ENCODE measurements around the gene PRODH. TPM values are rescaled to one million over a fixed set of nuclear protein-coding genes. Genes with fewer than 3 reads are reported as not detected.
"Not testable (repeated sequence)": the region's sequence is repeated elsewhere in the genome, so short reads cannot be mapped to it uniquely, and the experiment has no call there.

PRODH gene
- total and polyA plus RNA-seq, 2 donors from 2014 or later: 6.7 to 8.2 TPM

DNA sequence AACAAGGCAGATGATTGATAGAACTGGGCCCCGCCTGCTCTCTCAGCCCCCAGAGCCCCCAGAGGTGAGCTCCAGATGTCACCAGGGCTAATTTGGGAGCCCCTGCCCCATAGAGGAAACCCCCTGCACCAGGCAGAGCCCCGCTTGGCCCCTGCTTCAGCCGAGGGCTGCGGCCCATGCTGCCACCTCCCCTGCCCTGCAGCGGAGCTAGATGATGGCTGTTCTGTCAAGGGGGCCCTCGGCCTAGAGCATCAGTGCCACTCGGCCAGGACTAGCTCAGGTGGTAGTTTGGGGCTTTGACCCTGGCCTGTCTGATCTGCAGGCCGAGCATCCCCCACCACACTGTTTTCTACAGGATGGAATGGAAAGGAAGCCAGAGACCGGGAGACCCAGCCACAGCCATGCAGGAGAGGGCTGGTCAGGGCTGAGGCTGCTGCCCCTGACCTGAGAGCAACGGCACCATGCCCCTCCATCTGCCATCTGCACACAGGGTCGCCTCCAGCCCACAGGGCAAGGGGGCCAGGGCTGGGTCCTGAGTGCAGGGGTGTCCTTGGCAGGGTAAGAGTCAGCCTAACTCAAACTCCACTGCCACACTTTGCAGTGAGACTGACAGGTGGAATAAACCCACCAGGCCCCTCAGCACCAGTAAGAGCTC is 24.2 kb upstream of the PRODH start:
- not testable (repeated sequence) for H3K4me3 ChIP-seq (ENCODE audit: low read length in 3 of 3)

DNA sequence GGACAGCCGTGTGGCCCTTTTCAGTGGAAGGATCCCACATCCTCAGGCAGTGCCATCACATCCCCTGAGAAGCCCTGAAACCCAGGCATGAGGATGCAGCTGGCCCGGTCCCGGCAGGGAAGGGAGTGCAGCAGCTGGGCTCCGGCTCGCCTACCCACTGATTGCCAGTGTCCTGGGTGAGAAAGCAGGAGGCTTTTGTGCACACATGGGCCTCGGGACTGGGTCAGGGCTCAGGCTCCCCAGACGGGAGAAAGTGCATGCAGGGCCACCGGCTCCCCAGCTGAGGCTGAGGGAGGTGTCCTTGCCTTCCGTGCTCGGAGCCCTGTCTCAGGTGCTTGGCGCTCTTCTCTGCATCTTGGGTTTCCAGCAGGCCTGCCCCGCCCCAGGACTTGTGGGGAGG is 23.6 kb upstream of the PRODH start:
- H3K4me3 ChIP-seq (ENCODE audit: low read length in 3 of 3); H3K4me1 ChIP-seq (ENCODE audit: control insufficient read depth in 2 of 3, insufficient read depth in 2 of 3, low read depth in 1 of 3, low read length in 3 of 3); H3K27me3 ChIP-seq (ENCODE audit: control insufficient read depth, insufficient read depth, low read length); H3K36me3 ChIP-seq (ENCODE audit: control insufficient read depth in 2 of 3, insufficient read depth in 3 of 3, low read length in 3 of 3); intact Hi-C loops (cut with DNase I); H3K27ac ChIP-seq (ENCODE audit: low read depth in 2 of 2, low read length in 2 of 2); H3K9ac ChIP-seq (ENCODE audit: low read length in 3 of 3); H3K9me3 ChIP-seq (ENCODE audit: control insufficient read depth in 2 of 3, insufficient read depth in 1 of 3, low read length in 3 of 3); FAIRE-seq: not testable (repeated sequence)
- DNase-seq: peak in 1 of 5 donors; percentile 47

More for the DNA sequence above, 24.2 kb upstream of the PRODH start:
- H3K36me3 ChIP-seq (ENCODE audit: control insufficient read depth in 2 of 3, insufficient read depth in 3 of 3, low read length in 3 of 3); H3K27me3 ChIP-seq (ENCODE audit: control insufficient read depth, insufficient read depth, low read length); FAIRE-seq; H3K27ac ChIP-seq (ENCODE audit: low read depth in 2 of 2, low read length in 2 of 2); H3K4me1 ChIP-seq (ENCODE audit: control insufficient read depth in 2 of 3, insufficient read depth in 2 of 3, low read depth in 1 of 3, low read length in 3 of 3); H3K9me3 ChIP-seq (ENCODE audit: control insufficient read depth in 2 of 3, insufficient read depth in 1 of 3, low read length in 3 of 3); H3K9ac ChIP-seq (ENCODE audit: low read length in 3 of 3); intact Hi-C loops (cut with DNase I): not testable (repeated sequence)
- DNase-seq: peak in 1 of 5 donors; percentile 53

DNA sequence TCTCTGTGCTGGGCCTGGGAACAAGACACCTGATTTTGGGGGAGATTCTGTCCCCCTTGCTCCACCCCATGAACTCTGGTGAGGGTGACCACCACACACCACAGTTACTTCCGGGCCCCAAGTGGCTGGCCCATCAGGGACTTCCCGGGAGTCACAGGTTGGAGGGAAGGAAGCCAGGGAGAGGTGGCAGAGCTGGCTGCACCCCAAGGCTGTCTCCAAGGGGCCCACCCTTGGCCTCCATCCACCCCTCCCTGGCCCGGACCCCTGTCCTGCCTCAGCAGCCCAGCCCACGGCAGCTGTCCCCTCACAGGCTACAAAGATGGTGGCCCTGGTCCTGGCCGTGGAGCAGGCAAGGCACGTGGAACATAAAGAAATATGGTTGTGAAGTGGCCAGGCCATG is 23.2 kb upstream of the PRODH start:
- H3K36me3 ChIP-seq (ENCODE audit: control insufficient read depth in 2 of 3, insufficient read depth in 3 of 3, low read length in 3 of 3); H3K9me3 ChIP-seq (ENCODE audit: control insufficient read depth in 2 of 3, insufficient read depth in 1 of 3, low read length in 3 of 3); intact Hi-C loops (cut with DNase I); H3K4me1 ChIP-seq (ENCODE audit: control insufficient read depth in 2 of 3, insufficient read depth in 2 of 3, low read depth in 1 of 3, low read length in 3 of 3); FAIRE-seq; H3K27me3 ChIP-seq (ENCODE audit: control insufficient read depth, insufficient read depth, low read length); H3K4me3 ChIP-seq (ENCODE audit: low read length in 3 of 3); H3K9ac ChIP-seq (ENCODE audit: low read length in 3 of 3); H3K27ac ChIP-seq (ENCODE audit: low read depth in 2 of 2, low read length in 2 of 2): not testable (repeated sequence)
- peak in 1 of 5 donors; percentile 35 for DNase-seq

DNA sequence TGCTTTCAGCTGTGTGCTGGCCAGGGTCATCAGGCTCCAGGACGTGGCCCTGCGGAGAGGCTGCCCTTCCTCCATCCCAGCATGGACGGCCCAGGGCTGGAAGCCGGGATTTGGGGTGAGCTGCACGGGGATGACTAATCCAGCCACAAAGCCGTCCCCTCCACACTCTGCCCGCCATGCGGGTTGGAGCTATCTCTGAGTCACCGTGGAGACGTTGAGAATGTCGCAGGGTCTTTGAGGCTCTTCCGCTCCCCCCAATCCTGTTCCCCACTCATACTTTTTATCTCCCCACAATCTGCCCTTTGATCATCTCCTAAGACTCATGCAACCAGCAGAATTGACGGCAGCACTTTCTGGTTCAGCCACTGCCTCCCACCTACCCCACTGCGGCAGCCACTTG is 22.6 kb upstream of the PRODH start:
- FAIRE-seq; H3K36me3 ChIP-seq (ENCODE audit: control insufficient read depth in 2 of 3, insufficient read depth in 3 of 3, low read length in 3 of 3); H3K9ac ChIP-seq (ENCODE audit: low read length in 3 of 3); H3K4me3 ChIP-seq (ENCODE audit: low read length in 3 of 3); H3K27me3 ChIP-seq (ENCODE audit: control insufficient read depth, insufficient read depth, low read length); intact Hi-C loops (cut with DNase I); H3K27ac ChIP-seq (ENCODE audit: low read depth in 2 of 2, low read length in 2 of 2); H3K9me3 ChIP-seq (ENCODE audit: control insufficient read depth in 2 of 3, insufficient read depth in 1 of 3, low read length in 3 of 3); DNase-seq; H3K4me1 ChIP-seq (ENCODE audit: control insufficient read depth in 2 of 3, insufficient read depth in 2 of 3, low read depth in 1 of 3, low read length in 3 of 3): not testable (repeated sequence)

DNA sequence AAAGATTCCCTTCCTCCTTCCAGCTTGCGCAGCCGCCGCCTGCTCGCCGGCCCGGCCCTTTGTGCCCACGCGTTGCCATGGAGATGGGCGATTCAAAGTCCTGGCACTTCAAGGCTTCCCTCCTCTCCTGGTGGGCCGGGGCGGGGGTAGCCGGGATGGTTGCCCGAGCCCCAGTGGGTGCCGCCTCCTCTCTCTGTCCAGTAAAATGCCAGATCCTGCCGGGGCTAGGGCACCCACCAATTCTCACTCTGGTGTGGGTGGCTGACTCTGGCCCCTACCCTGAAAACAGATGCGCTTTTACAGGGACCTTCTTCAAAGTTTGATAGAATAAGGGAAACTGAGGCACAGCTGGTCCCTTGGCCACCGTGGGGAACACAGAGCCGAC is 22.2 kb upstream of the PRODH start:
- H3K9ac ChIP-seq (ENCODE audit: low read length in 3 of 3); FAIRE-seq; intact Hi-C loops (cut with DNase I); H3K27me3 ChIP-seq (ENCODE audit: control insufficient read depth, insufficient read depth, low read length); H3K27ac ChIP-seq (ENCODE audit: low read depth in 2 of 2, low read length in 2 of 2); H3K4me1 ChIP-seq (ENCODE audit: control insufficient read depth in 2 of 3, insufficient read depth in 2 of 3, low read depth in 1 of 3, low read length in 3 of 3); H3K9me3 ChIP-seq (ENCODE audit: control insufficient read depth in 2 of 3, insufficient read depth in 1 of 3, low read length in 3 of 3); H3K4me3 ChIP-seq (ENCODE audit: low read length in 3 of 3); H3K36me3 ChIP-seq (ENCODE audit: control insufficient read depth in 2 of 3, insufficient read depth in 3 of 3, low read length in 3 of 3): not testable (repeated sequence)
- DNase-seq: peak in 1 of 5 donors; percentile 45

DNA sequence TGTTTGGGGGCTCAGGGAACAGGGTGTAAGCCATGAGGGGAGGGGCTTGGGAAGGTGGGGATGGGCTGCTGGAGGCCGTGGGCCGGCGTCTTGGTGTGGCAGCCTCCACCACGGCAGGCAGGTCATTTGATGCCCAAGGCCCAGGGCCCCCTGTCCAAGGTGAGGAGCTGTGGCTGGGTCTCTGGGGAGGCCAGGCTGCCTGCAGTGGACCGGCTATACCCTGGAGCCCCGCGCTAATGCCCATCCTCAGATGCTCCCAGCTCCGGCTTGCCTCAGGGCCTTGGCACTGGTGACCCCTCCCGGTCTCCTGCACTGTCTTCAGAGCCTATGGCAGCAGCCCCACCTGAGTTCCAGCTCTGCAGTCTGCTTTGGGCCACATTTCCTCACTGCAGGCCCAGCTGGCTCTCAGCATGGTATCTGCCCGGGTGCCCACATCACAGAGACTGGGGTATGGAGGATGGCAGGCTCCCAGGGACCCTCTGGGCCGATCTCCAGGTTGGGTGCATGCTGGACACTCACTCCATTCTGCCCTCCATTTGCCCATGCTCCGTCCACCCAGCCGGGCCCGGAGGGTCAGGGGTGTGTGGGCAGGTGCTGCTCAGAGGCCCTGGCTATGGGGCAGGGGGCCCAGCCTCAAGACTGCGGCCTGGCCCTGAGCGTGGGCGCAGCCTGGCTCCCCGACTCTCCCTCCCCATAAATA is 21.7 kb upstream of the PRODH start:
- peak in 1 of 5 donors; percentile 58 for DNase-seq
- FAIRE-seq; H3K27me3 ChIP-seq (ENCODE audit: control insufficient read depth, insufficient read depth, low read length); H3K4me1 ChIP-seq (ENCODE audit: control insufficient read depth in 2 of 3, insufficient read depth in 2 of 3, low read depth in 1 of 3, low read length in 3 of 3); H3K27ac ChIP-seq (ENCODE audit: low read depth in 2 of 2, low read length in 2 of 2); H3K9me3 ChIP-seq (ENCODE audit: control insufficient read depth in 2 of 3, insufficient read depth in 1 of 3, low read length in 3 of 3); H3K4me3 ChIP-seq (ENCODE audit: low read length in 3 of 3); intact Hi-C loops (cut with DNase I); H3K9ac ChIP-seq (ENCODE audit: low read length in 3 of 3); H3K36me3 ChIP-seq (ENCODE audit: control insufficient read depth in 2 of 3, insufficient read depth in 3 of 3, low read length in 3 of 3): not testable (repeated sequence)

DNA sequence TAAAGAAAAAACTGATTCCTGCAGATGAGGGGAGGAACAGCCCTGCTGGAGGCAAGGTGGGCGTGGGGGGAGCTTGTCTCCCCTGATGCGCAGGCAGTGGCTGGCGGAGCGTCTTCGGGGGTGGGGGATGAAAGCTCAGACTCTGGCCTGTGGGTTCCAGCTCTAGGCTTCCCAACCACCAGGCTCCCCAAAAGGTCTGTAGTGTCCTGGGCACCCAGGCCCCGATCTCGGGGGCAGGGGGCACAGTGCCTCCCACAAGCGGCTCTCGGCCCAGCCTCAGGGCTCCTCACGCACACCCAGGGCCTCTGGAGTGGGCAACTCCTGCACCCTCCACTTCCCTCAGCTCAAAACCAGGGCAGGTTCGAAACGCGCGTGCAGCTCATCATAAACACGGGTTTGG is 20.9 kb upstream of the PRODH start:
- intact Hi-C loops (cut with DNase I); H3K4me1 ChIP-seq (ENCODE audit: control insufficient read depth in 2 of 3, insufficient read depth in 2 of 3, low read depth in 1 of 3, low read length in 3 of 3); H3K27ac ChIP-seq (ENCODE audit: low read depth in 2 of 2, low read length in 2 of 2); H3K4me3 ChIP-seq (ENCODE audit: low read length in 3 of 3); H3K9ac ChIP-seq (ENCODE audit: low read length in 3 of 3); FAIRE-seq; H3K9me3 ChIP-seq (ENCODE audit: control insufficient read depth in 2 of 3, insufficient read depth in 1 of 3, low read length in 3 of 3); H3K27me3 ChIP-seq (ENCODE audit: control insufficient read depth, insufficient read depth, low read length); H3K36me3 ChIP-seq (ENCODE audit: control insufficient read depth in 2 of 3, insufficient read depth in 3 of 3, low read length in 3 of 3): not testable (repeated sequence)
- peak in 1 of 5 donors; percentile 31 for DNase-seq

DNA sequence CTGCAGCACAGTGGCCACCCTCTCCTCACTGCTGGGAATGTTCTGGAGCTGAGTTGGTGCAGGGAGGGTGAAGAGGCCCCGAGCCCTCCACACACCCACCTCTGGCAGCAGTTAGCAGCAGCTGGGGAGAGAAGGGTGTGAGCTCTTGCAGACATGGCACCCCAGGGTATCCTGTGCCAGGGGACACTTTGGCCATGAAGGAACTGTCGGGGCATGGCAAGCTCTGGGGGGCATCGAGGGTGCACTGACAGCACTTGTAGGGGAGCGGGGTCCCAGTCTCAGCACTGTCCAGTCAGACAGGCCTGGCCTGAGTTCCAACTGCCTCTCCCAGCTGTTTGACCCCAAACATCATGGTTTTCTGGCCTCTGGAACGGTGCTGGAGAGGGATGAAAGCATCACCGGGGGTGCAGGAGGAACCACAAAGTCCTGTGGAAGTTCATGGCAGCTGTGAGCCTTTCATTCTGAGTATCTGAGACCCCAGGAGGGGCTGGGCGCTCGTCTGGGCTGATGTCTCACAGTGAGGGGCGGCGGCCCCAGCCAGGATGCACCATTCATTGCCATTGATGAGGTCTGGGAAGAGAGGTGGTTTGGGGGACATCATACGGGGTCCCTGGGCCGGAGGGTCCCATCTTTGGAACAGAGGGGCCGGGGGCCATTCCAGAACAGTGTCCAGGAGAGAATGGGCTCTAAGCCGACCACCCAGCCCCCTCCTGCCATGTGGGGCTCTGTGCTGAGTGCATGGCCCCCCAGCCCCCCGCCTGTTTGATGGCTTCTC is 20.2 kb upstream of the PRODH start:
- H3K4me1 ChIP-seq (ENCODE audit: control insufficient read depth in 2 of 3, insufficient read depth in 2 of 3, low read depth in 1 of 3, low read length in 3 of 3); H3K9me3 ChIP-seq (ENCODE audit: control insufficient read depth in 2 of 3, insufficient read depth in 1 of 3, low read length in 3 of 3); H3K9ac ChIP-seq (ENCODE audit: low read length in 3 of 3); H3K4me3 ChIP-seq (ENCODE audit: low read length in 3 of 3); FAIRE-seq; H3K27me3 ChIP-seq (ENCODE audit: control insufficient read depth, insufficient read depth, low read length); H3K27ac ChIP-seq (ENCODE audit: low read depth in 2 of 2, low read length in 2 of 2); H3K36me3 ChIP-seq (ENCODE audit: control insufficient read depth in 2 of 3, insufficient read depth in 3 of 3, low read length in 3 of 3); intact Hi-C loops (cut with DNase I): not testable (repeated sequence)
- DNase-seq: peak in 1 of 5 donors; percentile 59

All from kidney (tissue), 11 donors.